ENCODE results near the gene IQGAP1.
A peak's percentile ranks its signal among the peaks of the same experiment; 100 is the strongest.

The IQGAP1 gene, protein sequence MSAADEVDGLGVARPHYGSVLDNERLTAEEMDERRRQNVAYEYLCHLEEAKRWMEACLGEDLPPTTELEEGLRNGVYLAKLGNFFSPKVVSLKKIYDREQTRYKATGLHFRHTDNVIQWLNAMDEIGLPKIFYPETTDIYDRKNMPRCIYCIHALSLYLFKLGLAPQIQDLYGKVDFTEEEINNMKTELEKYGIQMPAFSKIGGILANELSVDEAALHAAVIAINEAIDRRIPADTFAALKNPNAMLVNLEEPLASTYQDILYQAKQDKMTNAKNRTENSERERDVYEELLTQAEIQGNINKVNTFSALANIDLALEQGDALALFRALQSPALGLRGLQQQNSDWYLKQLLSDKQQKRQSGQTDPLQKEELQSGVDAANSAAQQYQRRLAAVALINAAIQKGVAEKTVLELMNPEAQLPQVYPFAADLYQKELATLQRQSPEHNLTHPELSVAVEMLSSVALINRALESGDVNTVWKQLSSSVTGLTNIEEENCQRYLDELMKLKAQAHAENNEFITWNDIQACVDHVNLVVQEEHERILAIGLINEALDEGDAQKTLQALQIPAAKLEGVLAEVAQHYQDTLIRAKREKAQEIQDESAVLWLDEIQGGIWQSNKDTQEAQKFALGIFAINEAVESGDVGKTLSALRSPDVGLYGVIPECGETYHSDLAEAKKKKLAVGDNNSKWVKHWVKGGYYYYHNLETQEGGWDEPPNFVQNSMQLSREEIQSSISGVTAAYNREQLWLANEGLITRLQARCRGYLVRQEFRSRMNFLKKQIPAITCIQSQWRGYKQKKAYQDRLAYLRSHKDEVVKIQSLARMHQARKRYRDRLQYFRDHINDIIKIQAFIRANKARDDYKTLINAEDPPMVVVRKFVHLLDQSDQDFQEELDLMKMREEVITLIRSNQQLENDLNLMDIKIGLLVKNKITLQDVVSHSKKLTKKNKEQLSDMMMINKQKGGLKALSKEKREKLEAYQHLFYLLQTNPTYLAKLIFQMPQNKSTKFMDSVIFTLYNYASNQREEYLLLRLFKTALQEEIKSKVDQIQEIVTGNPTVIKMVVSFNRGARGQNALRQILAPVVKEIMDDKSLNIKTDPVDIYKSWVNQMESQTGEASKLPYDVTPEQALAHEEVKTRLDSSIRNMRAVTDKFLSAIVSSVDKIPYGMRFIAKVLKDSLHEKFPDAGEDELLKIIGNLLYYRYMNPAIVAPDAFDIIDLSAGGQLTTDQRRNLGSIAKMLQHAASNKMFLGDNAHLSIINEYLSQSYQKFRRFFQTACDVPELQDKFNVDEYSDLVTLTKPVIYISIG (N-terminal part only)

DNA sequence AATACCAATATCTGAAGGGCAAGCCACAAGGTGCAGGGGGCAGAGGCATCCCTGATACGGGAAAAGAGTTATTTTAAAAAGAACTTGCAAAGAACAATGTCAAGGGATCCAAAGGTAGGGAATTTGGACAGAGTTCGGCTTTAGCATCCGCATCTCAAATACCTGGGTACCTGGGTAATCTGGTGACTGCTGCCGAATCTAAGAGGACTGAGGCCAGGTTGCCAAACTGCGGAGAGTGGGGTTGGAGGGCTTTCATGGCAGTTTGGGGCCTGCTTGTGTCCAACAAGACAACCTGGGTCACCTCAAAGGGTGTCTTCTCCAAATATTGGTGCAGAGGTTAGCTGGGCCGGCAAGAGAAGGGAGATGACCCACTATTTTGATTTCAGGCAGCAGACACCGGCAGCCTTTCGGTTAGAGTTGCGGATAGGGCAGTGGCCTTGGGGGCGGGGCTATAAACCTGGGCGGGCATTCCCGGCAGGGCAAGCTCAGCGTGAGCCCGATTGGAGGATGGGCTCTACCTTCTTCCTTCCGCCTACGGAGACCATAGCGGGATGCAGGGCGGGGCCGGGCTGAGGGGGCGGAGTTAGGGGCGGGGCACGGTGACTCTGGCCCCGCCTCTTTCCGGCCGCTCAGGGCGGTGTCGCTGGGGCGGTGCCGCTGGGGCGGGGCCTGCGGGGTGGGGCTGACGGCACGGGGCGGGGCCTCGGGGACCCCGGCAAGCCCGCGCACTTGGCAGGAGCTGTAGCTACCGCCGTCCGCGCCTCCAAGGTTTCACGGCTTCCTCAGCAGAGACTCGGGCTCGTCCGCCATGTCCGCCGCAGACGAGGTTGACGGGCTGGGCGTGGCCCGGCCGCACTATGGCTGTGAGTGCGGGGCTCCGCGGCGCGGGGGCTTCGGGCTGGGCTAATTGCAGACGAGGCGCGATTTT is at the start of gene IQGAP1:
Gene IQGAP1, plus strand, starts transcription at position 709 of the 928 bp plus-strand sequence. Its CDS starts 100 bp downstream, at position 809.
- Histone ChIP-seq H3K4me3 (ENCODE audit: low read depth, low read length) (peak within 1 kb of the TSS; percentile 69), H3K4me2 (ENCODE audit: low read length) (peak within 1 kb of the TSS; percentile 84), H3K9ac (peak within 1 kb of the TSS; percentile 6)

DNA sequence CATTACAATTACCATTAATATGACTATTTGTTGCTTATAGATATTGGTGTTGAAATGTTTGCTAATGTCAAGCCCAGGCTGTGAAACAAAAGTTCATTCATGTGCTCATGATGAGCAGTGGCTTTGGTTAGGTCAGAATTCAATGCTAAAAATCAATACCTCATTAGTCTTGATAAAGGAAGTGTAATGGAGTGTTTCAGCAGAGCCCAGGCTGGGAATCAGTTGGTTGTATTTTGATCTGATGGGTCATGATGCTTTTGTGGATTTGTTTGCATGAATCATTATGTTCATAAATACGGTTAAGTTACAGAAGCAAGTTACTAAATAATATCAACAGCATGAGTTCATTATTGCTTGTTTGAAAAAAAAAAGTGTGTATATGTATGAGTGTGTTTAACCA is 49.5 kb upstream of the IQGAP1 start:
- no peaks in the 10 kb centered on the region for H3K27me3 ChIP-seq (ENCODE audit: control insufficient read depth, insufficient read depth, low read length)
- H3K36me3 ChIP-seq (ENCODE audit: control insufficient read depth, insufficient read depth, low read length): no peaks in the 10 kb centered on the region
- no peak overlapping the region for H3K27ac ChIP-seq
- TF ChIP-seq, protein P1, sequence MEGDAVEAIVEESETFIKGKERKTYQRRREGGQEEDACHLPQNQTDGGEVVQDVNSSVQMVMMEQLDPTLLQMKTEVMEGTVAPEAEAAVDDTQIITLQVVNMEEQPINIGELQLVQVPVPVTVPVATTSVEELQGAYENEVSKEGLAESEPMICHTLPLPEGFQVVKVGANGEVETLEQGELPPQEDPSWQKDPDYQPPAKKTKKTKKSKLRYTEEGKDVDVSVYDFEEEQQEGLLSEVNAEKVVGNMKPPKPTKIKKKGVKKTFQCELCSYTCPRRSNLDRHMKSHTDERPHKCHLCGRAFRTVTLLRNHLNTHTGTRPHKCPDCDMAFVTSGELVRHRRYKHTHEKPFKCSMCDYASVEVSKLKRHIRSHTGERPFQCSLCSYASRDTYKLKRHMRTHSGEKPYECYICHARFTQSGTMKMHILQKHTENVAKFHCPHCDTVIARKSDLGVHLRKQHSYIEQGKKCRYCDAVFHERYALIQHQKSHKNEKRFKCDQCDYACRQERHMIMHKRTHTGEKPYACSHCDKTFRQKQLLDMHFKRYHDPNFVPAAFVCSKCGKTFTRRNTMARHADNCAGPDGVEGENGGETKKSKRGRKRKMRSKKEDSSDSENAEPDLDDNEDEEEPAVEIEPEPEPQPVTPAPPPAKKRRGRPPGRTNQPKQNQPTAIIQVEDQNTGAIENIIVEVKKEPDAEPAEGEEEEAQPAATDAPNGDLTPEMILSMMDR (IDR thresholded peaks at IDR 0.05): no peak
- H3K79me2 ChIP-seq: no peaks in the 10 kb centered on the region
- H3K4me2 ChIP-seq (ENCODE audit: low read length): no peak overlapping the region
- no peak overlapping the region for H2AFZ ChIP-seq
- H3K4me3 ChIP-seq (ENCODE audit: low read depth, low read length): no peak overlapping the region
- H3K4me1 ChIP-seq: no peaks in the 10 kb centered on the region
- no peak overlapping the region for H3K9ac ChIP-seq
- no peaks in the 10 kb centered on the region for H3K9me3 ChIP-seq (ENCODE audit: control insufficient read depth, low read length)

More for the DNA sequence above, at the start of gene IQGAP1:
- Histone ChIP-seq H3K9me3 (ENCODE audit: control insufficient read depth, low read length) (no peaks in the 10 kb centered on the region), H3K27ac (peak within 1 kb of the TSS; percentile 81), H3K27me3 (ENCODE audit: control insufficient read depth, insufficient read depth, low read length) (no peaks in the 10 kb centered on the region), H3K79me2 (peaks cover 4% of the 10 kb centered on the region), H3K4me1 (no peaks in the 10 kb centered on the region), H3K36me3 (ENCODE audit: control insufficient read depth, insufficient read depth, low read length) (no peaks in the 10 kb centered on the region), H2AFZ (peak within 1 kb of the TSS; percentile 70)
- TF ChIP-seq, protein P1 (IDR thresholded peaks at IDR 0.05): no peak

DNA sequence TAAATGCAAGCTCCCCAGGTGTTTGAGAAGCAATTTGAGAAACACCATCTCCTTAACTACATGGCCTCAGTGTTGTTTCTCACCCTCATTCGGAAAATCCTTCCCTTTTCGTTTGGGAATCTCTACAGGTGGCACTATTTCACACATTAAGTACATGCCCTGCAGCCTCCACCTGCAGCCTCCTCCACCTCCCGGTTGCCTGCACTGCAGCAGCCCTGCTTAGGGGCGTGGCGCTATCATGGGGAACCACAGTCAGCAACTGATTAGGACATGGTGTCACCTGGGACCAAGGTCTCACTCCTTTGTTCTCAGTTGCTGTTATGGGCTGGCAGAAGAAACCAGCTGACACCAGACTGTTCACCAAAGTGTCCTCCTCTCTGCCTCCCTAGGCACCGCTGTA is 47.7 kb upstream of the IQGAP1 start:
- Histone ChIP-seq H3K36me3 (ENCODE audit: control insufficient read depth, insufficient read depth, low read length) (no peaks in the 10 kb centered on the region), H3K9ac (no peak overlapping the region), H3K27ac (no peak overlapping the region), H3K4me2 (ENCODE audit: low read length) (no peak overlapping the region), H3K9me3 (ENCODE audit: control insufficient read depth, low read length) (no peaks in the 10 kb centered on the region), H3K4me1 (no peaks in the 10 kb centered on the region), H3K27me3 (ENCODE audit: control insufficient read depth, insufficient read depth, low read length) (no peaks in the 10 kb centered on the region), H2AFZ (no peak overlapping the region), H3K79me2 (no peaks in the 10 kb centered on the region), H3K4me3 (ENCODE audit: low read depth, low read length) (no peak overlapping the region)
- TF ChIP-seq, protein P1 (IDR thresholded peaks at IDR 0.05): no peak

DNA sequence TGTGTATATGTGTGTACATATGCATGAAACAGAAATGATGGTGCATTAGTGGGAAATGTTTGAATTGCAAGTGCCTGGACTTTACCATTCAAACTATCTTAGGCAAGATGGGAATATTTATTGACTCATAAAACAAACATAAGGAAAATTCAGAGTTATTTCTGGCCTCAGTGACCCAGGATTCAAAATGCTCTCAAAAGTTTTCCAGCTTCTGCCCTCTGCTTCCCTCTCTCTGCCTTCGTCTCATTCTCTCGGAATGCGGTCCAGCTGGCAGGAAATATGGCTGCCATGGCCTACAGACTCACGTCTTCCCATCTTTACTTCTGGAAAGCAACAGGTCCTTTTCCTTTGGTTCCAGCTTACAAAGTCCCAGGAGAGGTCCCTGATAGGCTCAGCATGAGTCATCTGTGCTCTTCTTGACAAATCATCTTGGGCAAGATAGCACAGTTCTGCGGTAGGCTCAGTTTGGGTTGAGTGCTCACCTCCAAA is 44.7 kb upstream of the IQGAP1 start:
- Histone ChIP-seq H3K9ac (no peak overlapping the region), H3K79me2 (no peaks in the 10 kb centered on the region), H2AFZ (no peak overlapping the region), H3K9me3 (ENCODE audit: control insufficient read depth, low read length) (no peaks in the 10 kb centered on the region), H3K4me1 (no peaks in the 10 kb centered on the region), H3K27me3 (ENCODE audit: control insufficient read depth, insufficient read depth, low read length) (no peaks in the 10 kb centered on the region), H3K27ac (no peak overlapping the region), H3K4me3 (ENCODE audit: low read depth, low read length) (no peak overlapping the region), H3K4me2 (ENCODE audit: low read length) (no peak overlapping the region), H3K36me3 (ENCODE audit: control insufficient read depth, insufficient read depth, low read length) (no peaks in the 10 kb centered on the region)
- TF ChIP-seq, protein P1 (IDR thresholded peaks at IDR 0.05): no peak

Measured in parathyroid adenoma (tissue), 2 donors.